Neutrophil (primary cell): Measurements from ENCODE around the gene DCDC2C.

Experiments used
- H3K27ac ChIP-seq: fragments of 200-600 bp; sonication (generic); 2 replicates; pipeline ENCODE4 v1.5.1; 2016; ENCODE audit warnings: mild to moderate bottlenecking, moderate library complexity
- H3K27me3 ChIP-seq: fragments of 200-600 bp; sonication (generic); 2 replicates; pipeline ENCODE4 v1.6.0; 2016; ENCODE audit warnings: mild to moderate bottlenecking
- H3K36me3 ChIP-seq: fragments of 200-600 bp; sonication (generic); 2 replicates; pipeline ENCODE4 v1.5.1; 2017
- H3K4me1 ChIP-seq, 2 experiments: fragments of 200-600 bp in 1 of 2; sonication (generic) in 1 of 2; 1 replicate in 1 of 2; 2 replicates in 1 of 2; pipeline versions ENCODE4 v1.5.1 to v1.6.1; 2013 to 2016; ENCODE audit warnings: low read depth in 1 of 2, low read length in 1 of 2, mild to moderate bottlenecking in 1 of 2, moderate library complexity in 1 of 2; ENCODE audit not compliant: control insufficient read depth in 1 of 2, insufficient read depth in 1 of 2
- H3K4me3 ChIP-seq, 2 experiments: fragments of 200-600 bp in 1 of 2; sonication (generic) in 1 of 2; 1 replicate in 1 of 2; 2 replicates in 1 of 2; pipeline ENCODE4 v1.5.1; 2013 to 2016; ENCODE audit warnings: low read depth in 1 of 2, low read length in 1 of 2, mild to moderate bottlenecking in 1 of 2, moderate library complexity in 1 of 2
- H3K9me3 ChIP-seq: fragments of 200-600 bp; sonication (generic); 2 replicates; pipeline ENCODE4 v1.5.1; 2016
- CTCF ChIP-seq: fragments of 200-600 bp; sonication (generic); IDR thresholded peaks from 2 replicates; pipeline ENCODE4 v1.5.1; 2016; ENCODE audit warnings: antibody characterized with exemption

Gene DCDC2C

GRCh38 chr2:3677436-3677835, 25.9 kb upstream of the DCDC2C start:
- no peaks in the 10 kb centered on the region for H3K4me1 ChIP-seq
- TF ChIP-seq CTCF, result no peak
- H3K36me3 ChIP-seq, result no peaks in the 10 kb centered on the region
- H3K27ac ChIP-seq, result no peak overlapping the region
- H3K27me3 ChIP-seq, result no peaks in the 10 kb centered on the region
- no peak overlapping the region for H3K4me3 ChIP-seq
- H3K9me3 ChIP-seq, result no peaks in the 10 kb centered on the region

GRCh38 chr2:3678212-3678611, 25.2 kb upstream of the DCDC2C start:
- no peaks in the 10 kb centered on the region for H3K9me3 ChIP-seq
- H3K4me3 ChIP-seq, result no peak overlapping the region
- no peak for TF ChIP-seq CTCF
- no peaks in the 10 kb centered on the region for H3K27me3 ChIP-seq
- H3K27ac ChIP-seq, result no peak overlapping the region
- H3K36me3 ChIP-seq, result no peaks in the 10 kb centered on the region
- no peaks in the 10 kb centered on the region for H3K4me1 ChIP-seq

GRCh38 chr2:3679180-3679579, 24.2 kb upstream of the DCDC2C start:
- H3K27ac ChIP-seq, result no peak overlapping the region
- H3K4me3 ChIP-seq, result no peak overlapping the region
- H3K27me3 ChIP-seq, result no peaks in the 10 kb centered on the region
- TF ChIP-seq CTCF, result no peak
- no peaks in the 10 kb centered on the region for H3K36me3 ChIP-seq
- no peaks in the 10 kb centered on the region for H3K4me1 ChIP-seq
- H3K9me3 ChIP-seq, result no peaks in the 10 kb centered on the region

GRCh38 chr2:3679616-3680393, 23.6 kb upstream of the DCDC2C start:
- Histone ChIP-seq H3K9me3 (no peaks in the 10 kb centered on the region), H3K27ac (no peak overlapping the region), H3K36me3 (no peaks in the 10 kb centered on the region), H3K27me3 (no peaks in the 10 kb centered on the region), H3K4me3 (no peak overlapping the region), H3K4me1 (no peaks in the 10 kb centered on the region)
- TF ChIP-seq CTCF, result no peak

- no peaks in the 10 kb centered on the region for H3K4me1 ChIP-seq
- H3K4me3 ChIP-seq, result no peak overlapping the region
- H3K9me3 ChIP-seq, result no peaks in the 10 kb centered on the region
- no peak for TF ChIP-seq CTCF
- no peaks in the 10 kb centered on the region for H3K36me3 ChIP-seq
- H3K27me3 ChIP-seq, result no peaks in the 10 kb centered on the region
- H3K27ac ChIP-seq, result no peak overlapping the region
Observed at GRCh38 chr2:3680548-3681345, 22.6 kb upstream of the DCDC2C start.
